GM10248 (cell line): ENCODE measurements around the gene OSTN.

Experiments used
- CTCF ChIA-PET: fragments of 300-600 bp; sonication (Branson Sonifier 250); formaldehyde crosslinking; extraction: SDS; loops from one replicate; lab custom pipeline; 2021; ENCODE audit warnings: antibody characterized with exemption; lab: Yijun Ruan, JAX
- POLR2A ChIA-PET: fragments of 350-650 bp; sonication (Branson Sonifier 250); formaldehyde crosslinking; extraction: SDS; loops from one replicate; lab custom pipeline; 2020; ENCODE audit warnings: antibody characterized with exemption; lab: Yijun Ruan, JAX
- DNase-seq: peaks from one replicate; pipeline ENCODE4 v3.0.0; 2012; ENCODE audit errors: extremely low spot score
- CTCF ChIP-seq: IDR thresholded peaks from 2 replicates; pipeline ENCODE4 v1.5.1; 2012; ENCODE audit warnings: mild to moderate bottlenecking, low read depth; ENCODE audit errors: extremely low read depth, missing control alignments, control extremely low read depth

The OSTN gene

GRCh38 chr3:191253089-191253799 lies 54.2 kb downstream of the OSTN start:
- POLR2A ChIA-PET, result no interaction called here
- no peak for TF ChIP-seq CTCF
- DNase-seq, result no peak
- CTCF ChIA-PET, result interaction anchor here (1.5 to 1.9 kb wide), 3 partner anchors 13 to 19 kb away, joined by 4 to 5 read pairs (median 4); no protein-coding TSS in a partner anchor

- ChIA-PET CTCF (interaction anchor here (1.1 to 1.9 kb wide), 5 partner anchors 10 to 32 kb away, joined by 3 to 8 read pairs (median 4); no protein-coding TSS in a partner anchor), POLR2A (no interaction called here)
- no peak for DNase-seq
- no peak for TF ChIP-seq CTCF
Observed at GRCh38 chr3:191254098-191254873, 55.2 kb downstream of the OSTN start.

GRCh38 chr3:191255156-191255555 lies 56.1 kb downstream of the OSTN start:
- no peak for DNase-seq
- TF ChIP-seq CTCF, result no peak
- ChIA-PET CTCF (interaction anchor here (0.7 to 1.5 kb wide), 4 partner anchors 11 to 31 kb away, joined by 3 to 8 read pairs (median 4); no protein-coding TSS in a partner anchor), POLR2A (no interaction called here)

- TF ChIP-seq CTCF, result no peak
- ChIA-PET POLR2A (no interaction called here), CTCF (interaction anchor here (0.9 to 1.0 kb wide), 2 partner anchors 14 to 19 kb away, joined by 3 read pairs; no protein-coding TSS in a partner anchor)
- no peak for DNase-seq
Observed at GRCh38 chr3:191256405-191256804, 57.4 kb downstream of the OSTN start.

- ChIA-PET CTCF (no interaction called here), POLR2A (no interaction called here)
- no peak for TF ChIP-seq CTCF
- no peak for DNase-seq
Observed at GRCh38 chr3:191257286-191257685, 58.2 kb downstream of the OSTN start.

GRCh38 chr3:191259486-191259885 lies 60.4 kb downstream of the OSTN start:
- POLR2A ChIA-PET, result interaction anchor here (0.6 to 0.7 kb wide), 2 partner anchors 8 to 78 kb away, joined by 3 read pairs; no protein-coding TSS in a partner anchor
- no peak for TF ChIP-seq CTCF
- CTCF ChIA-PET, result interaction anchor here (1.1 to 1.5 kb wide), 2 partner anchors 9 to 16 kb away, joined by 3 to 4 read pairs; no protein-coding TSS in a partner anchor
- DNase-seq, result no peak
